CD4-positive, alpha-beta T cell treated with Interleukin-10 for 1 hour (primary cell): ENCODE measurements around the gene TMEM123.

Experiments used
- DNase-seq: peaks from one replicate; pipeline ENCODE4 v3.0.0-alpha.2; 2020

TMEM123 gene

GRCh38 chr11:102421261-102421660 lies 31.3 kb downstream of the TMEM123 start:
- DNase-seq: no peak

- no peak for DNase-seq
These were observed 32.0 kb downstream of the TMEM123 start for GRCh38 chr11:102420547-102420946.

- no peak for DNase-seq
These were observed 33.4 kb downstream of the TMEM123 start for GRCh38 chr11:102419181-102419580.

GRCh38 chr11:102416976-102417375 lies 35.6 kb downstream of the TMEM123 start:
- peak; percentile 34 for DNase-seq

- DNase-seq: peak; percentile 39
These were observed 37.2 kb downstream of the TMEM123 start for GRCh38 chr11:102415304-102415916.

GRCh38 chr11:102414559-102414958 lies 38.0 kb downstream of the TMEM123 start:
- DNase-seq: no peak

GRCh38 chr11:102413497-102413896 lies 39.1 kb downstream of the TMEM123 start:
- peak; percentile 35 for DNase-seq

- DNase-seq: no peak
These were observed 41.4 kb downstream of the TMEM123 start for GRCh38 chr11:102411142-102411541.

- no peak for DNase-seq
These were observed 42.2 kb downstream of the TMEM123 start for GRCh38 chr11:102410382-102410784.

GRCh38 chr11:102408339-102408738 lies 44.2 kb downstream of the TMEM123 start:
- no peak for DNase-seq

GRCh38 chr11:102407901-102408300 lies 44.7 kb downstream of the TMEM123 start:
- no peak for DNase-seq

- DNase-seq: no peak
These were observed 46.5 kb downstream of the TMEM123 start for GRCh38 chr11:102406099-102406498.

- no peak for DNase-seq
These were observed 47.1 kb downstream of the TMEM123 start for GRCh38 chr11:102405501-102405900.

- DNase-seq: no peak
These were observed 50.0 kb downstream of the TMEM123 start for GRCh38 chr11:102402548-102402947.

- no peak for DNase-seq
These were observed 50.7 kb downstream of the TMEM123 start for GRCh38 chr11:102401905-102402304.

GRCh38 chr11:102400603-102401002 lies 52.0 kb downstream of the TMEM123 start:
- DNase-seq: no peak

GRCh38 chr11:102399189-102399588 lies 53.4 kb downstream of the TMEM123 start:
- no peak for DNase-seq

- DNase-seq: no peak
These were observed 54.3 kb downstream of the TMEM123 start for GRCh38 chr11:102398297-102398696.

- no peak for DNase-seq
These were observed 55.6 kb downstream of the TMEM123 start for GRCh38 chr11:102396708-102397563.

- DNase-seq: no peak
These were observed 56.7 kb downstream of the TMEM123 start for GRCh38 chr11:102395720-102396393.

- DNase-seq: no peak
These were observed 59.3 kb downstream of the TMEM123 start for GRCh38 chr11:102393272-102393730.

- DNase-seq: no peak
These were observed 60.9 kb downstream of the TMEM123 start for GRCh38 chr11:102391549-102392237.
